ENCODE measurements around the gene GALNT6. TPM values are rescaled to one million over a fixed set of nuclear protein-coding genes. Genes with fewer than 3 reads are reported as not detected.

The GALNT6 gene
- polyA plus RNA-seq, 1 donor from 2014 or later, result not detected

GRCh38 chr12:51401900-51402299 lies 10.7 kb upstream of the GALNT6 start:
- TF ChIP-seq EP300 (conservative IDR thresholded peaks at IDR 0.05; ENCODE audit: poor library complexity, severe bottlenecking) (no peak), EZH2 (IDR thresholded peaks at IDR 0.05; ENCODE audit: borderline replicate concordance, insufficient read depth, low read length, poor library complexity, severe bottlenecking) (no peak), REST (IDR thresholded peaks at IDR 0.05; ENCODE audit: borderline replicate concordance) (no peak), TAF1 (IDR thresholded peaks at IDR 0.05; ENCODE audit: low read depth) (no peak), CTCF (IDR thresholded peaks at IDR 0.05; ENCODE audit: poor library complexity, severe bottlenecking) (no peak), RAD21 (conservative IDR thresholded peaks at IDR 0.05) (no peak), POLR2AphosphoS5 (IDR thresholded peaks at IDR 0.05) (no peak), SMC3 (conservative IDR thresholded peaks at IDR 0.05; ENCODE audit: poor library complexity) (no peak), MXI1 (conservative IDR thresholded peaks at IDR 0.05; ENCODE audit: poor library complexity, severe bottlenecking) (no peak)
- Histone ChIP-seq H3K27ac (ENCODE audit: low read length) (no peak overlapping the region), H3K36me3 (ENCODE audit: insufficient read depth, low read length) (no peaks in the 10 kb centered on the region), H3K27me3 (ENCODE audit: insufficient read depth, low read depth, low read length) (no peaks in the 10 kb centered on the region), H3K79me2 (replicated peaks; ENCODE audit: insufficient read depth, low read length) (no peaks in the 10 kb centered on the region), H3F3A (ENCODE audit: insufficient read depth, low read length, poor library complexity, severe bottlenecking) (no peaks in the 10 kb centered on the region), H2AFZ (ENCODE audit: low read depth, low read length) (no peak overlapping the region), H3K4me2 (ENCODE audit: low read length) (no peak overlapping the region), H3K4me3 (ENCODE audit: low read length) (no peak overlapping the region), H3K9me2 (ENCODE audit: insufficient read depth, low read length) (no peaks in the 10 kb centered on the region), H4K20me1 (ENCODE audit: insufficient read depth) (no peaks in the 10 kb centered on the region), H3K9me3 (ENCODE audit: low read length) (no peaks in the 10 kb centered on the region), H3K9ac (ENCODE audit: low read length) (no peak overlapping the region)

GRCh38 chr12:51401486-51401885 lies 10.3 kb upstream of the GALNT6 start:
- Histone ChIP-seq H3K9me2 (ENCODE audit: insufficient read depth, low read length) (no peaks in the 10 kb centered on the region), H3F3A (ENCODE audit: insufficient read depth, low read length, poor library complexity, severe bottlenecking) (no peaks in the 10 kb centered on the region), H3K9ac (ENCODE audit: low read length) (no peak overlapping the region), H3K27me3 (ENCODE audit: insufficient read depth, low read depth, low read length) (no peaks in the 10 kb centered on the region), H3K4me3 (ENCODE audit: low read length) (no peak overlapping the region), H3K9me3 (ENCODE audit: low read length) (no peaks in the 10 kb centered on the region), H3K36me3 (ENCODE audit: insufficient read depth, low read length) (no peaks in the 10 kb centered on the region), H3K4me2 (ENCODE audit: low read length) (no peak overlapping the region), H2AFZ (ENCODE audit: low read depth, low read length) (no peak overlapping the region), H3K79me2 (replicated peaks; ENCODE audit: insufficient read depth, low read length) (no peaks in the 10 kb centered on the region), H4K20me1 (ENCODE audit: insufficient read depth) (no peaks in the 10 kb centered on the region), H3K27ac (ENCODE audit: low read length) (no peak overlapping the region)
- TF ChIP-seq TAF1 (IDR thresholded peaks at IDR 0.05; ENCODE audit: low read depth), result no peak
- no peak for TF ChIP-seq RAD21 (conservative IDR thresholded peaks at IDR 0.05)
- TF ChIP-seq EZH2 (IDR thresholded peaks at IDR 0.05; ENCODE audit: borderline replicate concordance, insufficient read depth, low read length, poor library complexity, severe bottlenecking), result no peak
- no peak for TF ChIP-seq POLR2AphosphoS5 (IDR thresholded peaks at IDR 0.05)
- TF ChIP-seq REST (IDR thresholded peaks at IDR 0.05; ENCODE audit: borderline replicate concordance), result no peak
- no peak for TF ChIP-seq MXI1 (conservative IDR thresholded peaks at IDR 0.05; ENCODE audit: poor library complexity, severe bottlenecking)
- TF ChIP-seq EP300 (conservative IDR thresholded peaks at IDR 0.05; ENCODE audit: poor library complexity, severe bottlenecking), result no peak
- TF ChIP-seq CTCF (IDR thresholded peaks at IDR 0.05; ENCODE audit: poor library complexity, severe bottlenecking), result no peak
- TF ChIP-seq SMC3 (conservative IDR thresholded peaks at IDR 0.05; ENCODE audit: poor library complexity), result no peak
